Glomerular endothelial cell (primary cell): Measurements from ENCODE around the gene HAUS5. TPM values are rescaled to one million over a fixed set of nuclear protein-coding genes. Genes with fewer than 3 reads are reported as not detected.
A peak's percentile ranks its signal among the peaks of the same experiment; 100 is the strongest.
"Not testable (repeated sequence)": the region's sequence is repeated elsewhere in the genome, so short reads cannot be mapped to it uniquely, and the experiment has no call there.

Experiments
- DNase-seq: peaks from one replicate; pipeline ENCODE4 v3.0.0-alpha.2; 2011; ENCODE audit warnings: low read depth, low spot score; ENCODE audit errors: extremely low read depth
- total RNA-seq: library from RNA; depleted of rRNA; stranded (reverse); fragments of >200 nt; gene quantifications from 2 replicates; pipeline ENCODE4 v1.2.3, GENCODE V29; 2015

HAUS5 gene
- total RNA-seq, 1 donor from 2014 or later = 9.1 TPM

DNA sequence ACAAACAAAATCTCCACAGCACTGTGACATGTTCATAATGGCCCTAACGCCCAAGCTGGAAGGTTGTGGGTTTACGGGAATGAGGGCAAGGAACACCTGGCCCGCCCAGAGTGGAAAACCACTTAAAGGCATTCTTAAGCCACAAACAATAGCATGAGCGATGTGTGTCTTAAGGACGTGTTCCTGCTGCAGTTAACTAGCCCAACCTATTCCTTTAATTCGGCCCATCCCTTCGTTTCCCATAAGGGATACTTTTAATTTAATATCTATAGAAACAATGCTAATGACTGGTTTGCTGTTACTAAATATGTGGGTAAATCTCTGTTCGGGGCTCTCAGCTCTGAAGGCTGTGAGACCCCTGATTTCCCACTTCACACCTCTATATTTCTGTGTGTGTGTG, 5.4 kb upstream of the HAUS5 start:
- not testable (repeated sequence) for DNase-seq

DNA sequence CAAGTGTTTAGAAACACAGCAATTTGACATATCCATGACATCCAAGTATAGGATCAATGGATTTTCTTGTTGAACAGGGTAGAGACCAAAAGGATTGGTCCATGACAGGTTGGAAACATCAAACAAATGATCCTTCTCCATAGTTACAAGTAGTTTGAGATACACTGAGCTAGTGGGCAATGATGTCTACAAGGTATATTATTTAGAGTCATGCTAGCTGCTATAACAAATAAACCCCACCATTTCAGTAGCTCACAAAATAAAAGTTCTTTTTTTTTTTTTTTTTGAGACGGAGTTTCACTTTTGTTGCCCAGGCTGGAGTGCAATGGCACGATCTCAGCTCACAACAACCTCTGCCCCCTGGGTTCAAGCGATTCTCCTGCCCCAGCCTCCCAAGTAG, 4.9 kb upstream of the HAUS5 start:
- no peak for DNase-seq

DNA sequence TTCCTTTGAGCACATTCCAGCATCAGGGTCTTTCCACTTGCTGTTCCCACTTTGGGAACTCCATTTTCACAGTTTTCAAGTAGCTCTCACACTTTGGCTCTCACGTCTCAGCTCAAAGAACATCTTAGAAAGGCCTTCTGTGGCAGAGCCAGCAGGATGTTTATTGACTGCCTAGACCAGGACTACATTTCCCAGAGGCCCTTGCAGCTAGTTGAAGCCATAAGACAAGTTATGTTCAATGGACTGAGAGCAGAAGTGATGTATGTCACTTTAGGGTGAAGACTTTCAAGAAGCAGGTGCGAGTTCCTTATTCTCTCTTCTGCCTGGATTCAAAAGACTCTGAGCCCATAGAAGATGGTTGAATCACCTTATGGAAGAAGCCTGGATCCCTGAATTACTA, 4.3 kb upstream of the HAUS5 start:
- DNase-seq = no peak

DNA sequence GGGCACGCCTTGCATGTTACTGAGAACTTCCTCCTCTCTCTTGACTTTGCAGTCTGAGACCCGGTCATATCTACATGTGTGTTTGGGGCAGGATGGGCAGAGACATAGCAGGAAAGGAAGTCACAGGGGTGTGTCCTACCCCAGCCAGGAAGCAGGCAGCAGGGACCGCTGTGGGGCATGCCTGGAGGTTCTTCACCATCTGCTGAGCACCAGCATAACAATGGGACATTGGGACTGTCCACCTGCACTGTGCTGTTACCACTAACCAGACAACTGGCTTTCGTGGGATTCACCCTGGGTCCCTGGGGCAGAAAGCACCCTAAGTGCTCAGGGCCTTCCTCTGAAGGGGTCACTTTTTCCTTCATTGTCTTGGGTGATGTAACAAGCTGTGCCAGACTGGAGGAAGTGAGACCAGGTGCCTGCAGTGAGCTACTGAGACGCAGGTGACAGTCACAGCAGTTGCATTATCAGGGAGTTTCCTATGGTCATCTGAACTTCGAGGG, 2.6 kb upstream of the HAUS5 start:
- DNase-seq = no peak

DNA sequence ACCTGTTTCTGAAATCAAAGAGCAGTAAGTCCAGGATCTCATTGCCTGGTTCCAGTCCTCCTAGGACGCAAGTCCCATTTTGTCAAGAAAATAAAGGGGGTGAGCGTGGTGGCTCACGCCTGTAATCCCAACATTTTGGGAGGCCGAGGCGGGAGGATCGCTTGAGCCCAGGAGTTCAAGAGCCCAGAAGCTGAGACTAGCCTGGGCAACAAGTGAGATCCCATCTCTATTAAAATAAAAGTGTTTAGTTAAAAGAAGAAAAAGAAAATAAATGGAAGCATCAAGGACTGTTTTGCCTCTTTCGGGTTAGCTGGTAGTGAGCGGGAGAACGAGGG, 344 bp upstream of the HAUS5 start:
- no peak for DNase-seq

DNA sequence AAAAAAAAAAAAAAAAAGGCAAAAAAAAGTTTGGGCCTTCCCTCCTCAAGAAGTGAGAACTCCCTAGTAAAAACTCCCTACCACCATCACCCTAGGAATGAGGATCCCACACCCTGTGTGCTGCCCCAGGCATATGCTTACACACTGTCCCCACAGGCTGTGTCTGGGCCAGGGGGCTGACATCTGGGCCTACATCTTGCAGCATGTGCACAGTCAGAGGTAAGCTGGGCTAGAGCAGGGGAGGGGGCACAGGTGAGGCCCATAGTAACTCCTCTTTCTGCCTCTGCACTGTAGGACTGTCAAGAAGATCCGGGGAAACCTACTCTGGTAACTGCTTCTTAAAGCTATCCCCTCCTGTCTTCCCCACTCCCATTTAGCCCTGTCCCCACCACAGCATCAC, 1.0 kb downstream of the HAUS5 start:
- DNase-seq = no peak

DNA sequence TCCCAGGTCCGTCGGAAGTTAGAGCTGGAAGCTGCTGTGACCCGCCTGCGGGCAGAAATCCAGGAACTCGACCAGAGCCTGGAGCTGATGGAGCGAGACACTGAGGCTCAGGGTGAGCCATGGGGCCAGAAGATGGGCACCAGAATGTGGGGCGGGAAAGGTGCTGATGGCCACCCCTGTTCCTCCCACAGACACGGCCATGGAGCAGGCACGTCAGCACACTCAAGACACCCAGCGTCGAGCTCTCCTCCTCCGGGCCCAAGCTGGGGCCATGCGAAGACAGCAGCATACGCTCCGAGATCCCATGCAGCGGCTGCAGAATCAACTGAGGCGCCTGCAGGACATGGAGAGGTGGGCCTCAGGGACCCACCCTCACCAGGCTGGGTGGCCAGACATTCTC, 2.5 kb downstream of the HAUS5 start:
- no peak for DNase-seq

DNA sequence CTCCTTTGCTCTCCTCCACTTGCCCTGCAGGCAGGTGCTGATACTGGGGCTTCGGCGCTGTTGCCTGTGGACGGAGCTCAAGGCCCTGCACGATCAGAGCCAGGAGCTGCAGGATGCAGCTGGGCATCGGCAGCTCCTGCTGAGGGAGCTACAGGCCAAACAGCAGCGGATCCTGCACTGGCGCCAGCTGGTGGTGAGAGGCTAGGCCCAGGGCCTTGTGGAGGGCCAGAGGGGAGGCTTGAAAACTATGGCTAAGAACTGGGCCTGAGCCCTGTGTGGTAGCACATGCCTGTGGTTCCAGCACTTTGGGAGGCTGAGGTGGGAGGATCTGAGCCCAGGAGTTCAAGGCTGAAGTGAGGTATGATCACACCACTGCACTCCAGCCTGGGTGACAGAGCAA, 6.3 kb downstream of the HAUS5 start:
- no peak for DNase-seq

DNA sequence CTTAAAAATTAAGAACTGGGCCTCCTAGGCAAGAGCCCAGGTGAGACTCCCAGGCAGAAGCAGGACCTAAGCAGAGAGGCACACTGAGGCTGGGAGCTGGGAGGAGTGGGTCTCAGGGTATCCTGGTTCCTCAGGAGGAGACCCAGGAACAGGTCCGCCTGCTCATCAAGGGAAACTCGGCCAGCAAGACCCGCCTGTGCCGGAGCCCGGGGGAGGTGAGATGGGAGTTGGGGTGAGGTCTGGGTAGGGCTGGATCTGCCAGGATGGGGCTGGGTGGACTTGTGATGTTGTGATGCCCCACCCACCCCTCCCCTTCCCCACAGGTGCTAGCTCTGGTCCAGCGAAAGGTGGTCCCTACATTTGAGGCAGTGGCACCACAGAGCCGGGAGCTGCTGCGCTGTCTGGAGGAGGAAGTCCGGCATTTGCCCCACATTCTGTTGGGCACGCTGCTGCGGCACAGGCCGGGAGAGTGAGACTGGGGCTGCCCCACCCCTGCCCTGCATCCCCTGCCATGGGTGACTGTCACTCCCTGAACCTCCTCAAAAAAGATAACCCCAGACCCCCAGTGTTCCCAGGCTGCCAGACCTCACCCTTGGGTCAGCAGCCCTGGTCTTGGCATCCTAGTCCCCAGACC, 6.9 kb downstream of the HAUS5 start:
- no peak for DNase-seq

DNA sequence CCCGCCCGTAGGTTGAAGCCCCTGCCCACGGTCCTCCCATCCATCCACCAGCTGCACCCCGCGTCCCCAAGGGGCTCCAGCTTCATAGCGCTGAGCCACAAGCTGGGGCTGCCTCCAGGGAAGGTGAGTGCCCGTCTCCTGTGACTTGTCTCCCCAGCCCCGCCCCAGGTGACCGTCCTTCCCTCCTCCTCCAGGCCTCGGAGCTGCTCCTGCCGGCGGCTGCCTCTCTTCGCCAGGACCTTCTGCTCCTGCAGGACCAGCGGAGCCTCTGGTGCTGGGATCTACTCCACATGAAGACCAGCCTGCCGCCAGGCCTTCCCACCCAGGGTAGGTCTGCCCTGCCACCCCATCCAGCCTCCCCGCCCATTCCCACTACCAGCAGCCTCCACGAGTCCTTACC, 7.5 kb downstream of the HAUS5 start:
- DNase-seq = no peak

DNA sequence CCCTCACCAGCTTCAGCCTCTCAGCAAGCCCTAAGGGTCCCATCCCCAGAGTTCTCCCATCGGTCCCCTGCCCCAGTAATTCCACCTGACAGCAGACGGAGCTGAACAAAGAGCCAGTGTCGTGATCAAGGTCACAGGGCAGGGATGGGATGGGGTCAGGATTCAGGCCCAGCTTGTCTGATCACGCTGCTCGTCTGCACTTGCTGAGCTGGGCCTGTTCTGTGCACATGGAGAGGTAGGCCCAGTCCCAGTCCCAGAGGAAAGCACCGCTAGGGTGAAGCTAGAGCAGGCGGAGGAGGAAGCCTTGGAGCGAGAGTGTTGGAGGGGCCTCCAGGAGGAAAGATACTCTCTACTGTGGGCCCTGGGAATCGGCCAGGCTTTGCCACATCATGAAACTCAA, 9.2 kb downstream of the HAUS5 start:
- DNase-seq = no peak

DNA sequence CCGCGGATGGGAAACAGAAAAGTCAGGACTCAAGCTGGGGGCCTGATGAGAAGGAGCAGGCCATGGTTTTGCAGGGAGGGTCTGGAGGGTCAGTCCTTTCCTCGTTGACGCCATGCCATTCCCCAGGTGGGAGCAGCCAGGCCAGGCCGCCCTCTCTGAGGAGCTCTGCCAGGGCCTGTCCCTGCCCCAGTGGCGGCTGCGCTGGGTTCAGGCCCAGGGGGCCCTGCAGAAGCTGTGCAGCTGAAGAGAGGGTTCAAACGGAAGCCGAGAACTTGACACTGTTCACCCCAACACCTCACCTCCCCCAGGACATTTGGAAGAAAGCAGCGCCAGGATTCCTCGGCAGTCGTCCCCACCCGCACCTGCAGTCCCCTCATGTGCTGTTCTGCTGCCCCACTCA, 10.2 kb downstream of the HAUS5 start:
- no peak for DNase-seq

DNA sequence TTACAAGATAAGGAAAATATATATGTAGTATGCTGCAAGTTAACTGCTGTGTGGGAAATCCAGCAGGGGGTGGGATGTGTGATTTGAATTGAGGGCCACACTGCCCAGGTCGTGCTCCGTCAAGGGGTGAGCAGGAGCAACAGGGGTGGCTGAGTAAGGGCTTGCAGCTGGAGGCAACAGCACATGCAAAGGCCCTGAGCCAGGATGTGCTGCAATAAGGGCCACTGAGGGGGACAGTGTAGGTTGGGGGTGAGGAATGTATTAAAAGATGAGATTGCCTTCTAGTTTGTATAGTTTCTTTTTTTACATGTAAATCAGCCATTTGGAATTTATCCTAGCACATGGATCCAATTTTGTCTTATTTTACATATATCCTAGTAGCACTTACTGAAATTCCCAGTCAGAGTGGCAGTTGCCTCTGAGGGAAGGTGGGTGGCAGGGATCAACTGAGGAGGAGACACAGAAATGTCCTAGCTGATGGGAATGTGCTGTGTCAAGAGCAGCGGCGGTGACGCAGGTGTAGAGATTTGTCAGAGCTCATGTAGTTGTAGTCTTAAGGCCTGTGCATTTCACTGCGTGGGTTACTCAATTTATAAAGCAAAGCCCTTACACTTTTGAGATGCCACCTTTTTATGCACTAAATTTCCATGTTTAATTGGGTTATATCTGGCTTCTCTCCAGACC, 10.9 kb downstream of the HAUS5 start:
- DNase-seq = no peak

DNA sequence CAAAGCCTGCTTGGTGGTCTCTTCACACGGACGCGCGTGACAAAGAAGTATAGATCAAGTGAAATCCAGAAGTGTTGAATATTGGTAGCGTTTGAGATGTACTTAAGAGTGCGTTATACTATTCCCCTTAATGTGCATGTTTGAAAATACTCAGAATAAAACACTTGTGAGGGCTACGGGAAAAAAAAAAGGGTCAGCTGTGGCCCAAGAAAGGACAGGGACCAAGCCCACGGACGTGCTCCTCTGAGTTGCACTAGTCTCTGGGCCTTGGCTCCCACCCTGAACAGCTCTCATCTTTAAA, 15.7 kb downstream of the HAUS5 start:
- no peak for DNase-seq

DNA sequence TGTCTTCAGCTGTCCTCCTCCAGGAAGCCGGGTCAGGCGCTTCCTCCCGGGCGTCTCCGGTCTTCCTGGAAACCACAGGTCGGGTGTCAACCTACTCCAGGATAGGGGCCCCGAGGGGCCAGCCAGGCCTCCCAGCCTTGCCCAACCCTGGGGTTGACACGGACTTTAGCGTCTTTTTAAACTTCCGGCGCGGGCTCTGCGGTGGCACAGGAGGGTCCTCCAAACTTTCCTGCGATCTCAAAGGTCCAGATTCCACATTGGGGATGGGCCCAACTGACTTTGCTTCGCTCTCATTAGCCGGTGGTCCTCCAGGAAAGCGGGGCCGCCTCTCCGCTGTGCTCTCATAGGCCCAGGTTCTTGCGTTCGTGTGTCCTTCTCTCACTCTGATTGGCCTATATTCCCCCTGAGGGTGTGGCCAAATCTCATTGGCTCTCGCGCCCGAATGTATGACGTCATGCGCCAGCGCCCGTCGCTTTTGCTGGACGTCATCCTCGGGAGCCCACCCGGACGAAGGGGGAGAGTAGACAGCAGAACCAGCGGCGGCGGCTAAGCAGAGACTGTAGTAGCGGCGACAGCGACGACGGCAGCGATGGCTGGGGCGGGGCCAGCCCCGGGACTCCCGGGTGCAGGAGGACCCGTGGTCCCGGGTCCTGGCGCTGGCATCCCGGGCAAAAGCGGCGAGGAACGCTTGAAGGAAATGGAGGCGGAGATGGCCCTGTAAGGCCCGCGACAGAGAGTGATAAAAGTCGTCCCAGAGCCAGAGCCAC, 16.2 kb downstream of the HAUS5 start, which contains the start of gene RBM42:
RBM42 (plus strand) TSS at position 472 of the 767 bp plus-strand sequence; CDS start at position 590, 118 bp downstream.
- peak; percentile 92 for DNase-seq

DNA sequence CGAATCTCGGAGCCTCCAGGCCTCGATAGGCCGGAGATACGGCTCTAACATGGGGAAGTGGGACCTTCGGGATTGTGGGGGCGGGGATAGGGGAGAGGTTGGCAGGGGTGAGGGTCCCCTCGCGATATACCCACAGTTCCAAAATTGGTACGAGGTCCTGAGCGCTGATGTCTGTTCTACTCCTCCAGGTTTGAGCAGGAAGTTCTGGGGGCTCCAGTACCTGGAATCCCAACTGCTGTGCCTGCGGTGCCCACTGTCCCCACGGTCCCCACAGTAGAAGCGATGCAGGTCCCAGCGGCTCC, 16.7 kb downstream of the HAUS5 start:
- DNase-seq = no peak

DNA sequence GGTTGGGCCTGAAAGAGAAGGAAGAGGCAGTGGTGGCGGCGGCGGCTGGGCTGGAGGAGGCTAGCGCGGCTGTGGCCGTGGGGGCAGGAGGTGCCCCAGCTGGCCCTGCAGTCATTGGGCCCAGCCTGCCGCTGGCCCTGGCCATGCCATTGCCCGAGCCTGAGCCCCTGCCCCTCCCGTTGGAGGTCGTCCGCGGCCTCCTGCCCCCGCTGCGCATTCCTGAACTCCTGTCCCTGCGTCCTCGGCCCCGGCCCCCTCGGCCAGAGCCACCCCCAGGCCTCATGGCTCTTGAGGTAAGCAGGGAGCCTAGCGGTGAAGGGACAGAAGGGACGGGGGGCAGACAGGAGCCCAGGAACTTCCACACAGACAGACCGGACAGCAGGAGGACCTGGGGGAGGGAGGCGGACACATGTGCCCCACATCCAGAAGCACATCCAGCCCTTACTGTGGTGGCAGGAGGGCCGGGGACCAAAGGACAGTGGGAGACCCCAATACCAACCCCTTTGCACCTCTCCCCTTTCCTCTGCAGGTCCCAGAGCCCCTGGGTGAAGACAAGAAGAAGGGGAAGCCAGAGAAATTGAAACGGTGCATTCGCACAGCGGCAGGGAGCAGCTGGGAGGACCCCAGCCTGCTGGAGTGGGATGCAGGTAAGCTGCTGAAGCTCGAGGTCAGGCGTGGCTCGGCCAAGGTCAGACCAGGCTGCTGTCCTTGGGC, 21.3 kb downstream of the HAUS5 start:
- DNase-seq = no peak

DNA sequence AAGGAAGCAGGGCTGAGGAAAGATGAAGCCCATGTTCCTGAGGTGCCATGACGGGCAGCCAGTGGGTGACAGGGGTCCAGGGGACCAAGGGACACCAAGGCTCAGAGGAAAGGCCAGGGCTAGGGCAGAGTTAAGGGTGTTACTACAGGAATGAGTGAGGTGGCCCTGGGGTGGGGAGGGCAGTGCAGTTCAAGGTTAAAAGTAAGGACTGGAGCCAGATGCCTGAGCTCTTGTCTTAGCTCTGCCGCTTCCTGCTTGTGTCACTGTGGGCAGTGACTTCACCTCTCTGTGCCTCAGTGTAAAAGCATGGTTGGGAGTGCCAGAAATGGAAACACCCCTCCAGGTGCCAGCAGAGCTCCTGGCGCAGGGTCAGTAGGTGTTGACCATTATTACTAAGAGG, 24.1 kb downstream of the HAUS5 start:
- no peak for DNase-seq

DNA sequence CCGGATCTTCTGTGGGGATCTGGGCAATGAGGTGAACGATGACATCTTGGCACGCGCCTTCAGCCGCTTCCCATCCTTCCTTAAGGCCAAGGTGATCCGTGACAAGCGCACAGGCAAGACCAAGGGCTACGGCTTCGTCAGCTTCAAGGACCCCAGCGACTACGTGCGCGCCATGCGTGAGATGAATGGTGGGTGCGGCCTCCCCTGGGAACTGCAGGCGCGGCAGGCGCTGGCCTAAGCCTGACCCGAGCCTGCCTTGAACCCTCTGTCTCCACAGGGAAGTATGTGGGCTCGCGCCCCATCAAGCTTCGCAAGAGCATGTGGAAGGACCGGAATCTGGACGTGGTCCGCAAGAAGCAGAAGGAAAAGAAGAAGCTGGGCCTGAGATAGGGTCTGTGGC, 24.6 kb downstream of the HAUS5 start:
- no peak for DNase-seq

DNA sequence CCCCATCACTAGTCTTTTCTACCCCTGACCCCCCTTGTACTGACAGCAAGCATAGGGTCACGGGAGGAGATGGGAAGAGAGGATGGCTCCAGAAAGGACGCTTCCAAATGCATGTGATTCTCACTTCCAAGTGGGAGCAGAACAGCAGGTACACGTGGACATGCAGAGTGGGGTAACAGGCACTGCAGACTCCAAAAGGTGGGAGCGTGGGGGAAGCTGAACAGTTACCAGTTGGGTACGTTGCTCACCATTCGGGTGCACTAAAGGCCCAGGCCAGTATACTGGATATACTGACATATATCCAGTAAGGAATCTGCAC, 26.7 kb downstream of the HAUS5 start:
- DNase-seq = no peak

DNA sequence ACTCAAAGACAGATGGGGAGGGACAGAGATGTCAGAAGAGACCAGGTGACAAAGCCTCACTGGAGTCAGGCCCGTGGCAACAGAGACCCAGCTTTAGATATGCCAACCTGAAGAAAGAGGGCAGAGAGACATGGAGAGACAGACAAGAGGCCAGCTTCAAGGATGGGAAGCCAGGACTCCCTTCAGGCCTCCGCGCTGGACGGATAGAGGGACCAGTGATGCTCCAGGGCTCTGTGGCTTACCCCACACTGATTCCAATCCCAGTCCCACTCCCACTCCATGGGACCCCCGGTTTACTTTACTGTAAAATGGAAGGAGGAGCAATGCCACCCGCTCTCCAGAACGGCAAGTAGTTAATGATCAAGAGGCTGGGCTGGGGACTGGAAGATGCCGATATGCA, 27.3 kb downstream of the HAUS5 start:
- DNase-seq = no peak
